ENCODE measurements around the gene GCK.

The GCK gene

DNA sequence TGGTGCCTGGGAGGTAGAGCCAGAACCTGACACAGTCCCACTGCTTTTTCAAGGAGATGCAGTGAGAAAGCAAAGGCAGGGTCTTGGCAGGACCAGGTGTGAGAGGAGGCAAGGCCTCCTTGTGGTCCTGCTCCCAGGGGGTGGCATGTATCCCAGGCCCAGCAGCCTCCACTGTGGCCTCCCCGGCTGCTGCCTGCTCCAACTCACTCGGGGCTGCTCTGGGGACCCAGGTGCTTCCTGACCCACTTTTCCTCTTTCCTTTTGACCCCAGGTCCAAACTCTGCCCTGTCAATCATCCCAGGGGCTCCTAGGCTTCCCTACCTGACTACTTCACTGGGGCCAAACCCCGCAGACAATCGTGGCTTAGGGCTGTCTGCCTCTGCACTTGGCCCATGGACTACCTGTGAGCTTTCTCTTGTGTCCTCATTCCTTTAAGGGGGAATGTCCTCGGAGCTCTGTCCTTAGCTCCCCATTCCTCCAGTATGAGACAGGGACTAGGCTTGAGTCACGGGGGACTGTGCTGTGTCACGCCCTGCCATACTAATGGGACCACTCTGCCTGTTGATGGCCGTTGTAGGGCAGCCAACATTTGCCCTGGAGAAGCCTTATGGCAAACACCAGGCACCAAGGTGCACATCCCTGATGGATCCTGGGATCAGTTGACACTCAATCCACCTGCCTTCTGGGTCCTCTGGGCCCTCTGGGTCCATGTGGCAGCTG lies 86.2 kb downstream of the GCK start:
- DNase-seq = no peak

DNA sequence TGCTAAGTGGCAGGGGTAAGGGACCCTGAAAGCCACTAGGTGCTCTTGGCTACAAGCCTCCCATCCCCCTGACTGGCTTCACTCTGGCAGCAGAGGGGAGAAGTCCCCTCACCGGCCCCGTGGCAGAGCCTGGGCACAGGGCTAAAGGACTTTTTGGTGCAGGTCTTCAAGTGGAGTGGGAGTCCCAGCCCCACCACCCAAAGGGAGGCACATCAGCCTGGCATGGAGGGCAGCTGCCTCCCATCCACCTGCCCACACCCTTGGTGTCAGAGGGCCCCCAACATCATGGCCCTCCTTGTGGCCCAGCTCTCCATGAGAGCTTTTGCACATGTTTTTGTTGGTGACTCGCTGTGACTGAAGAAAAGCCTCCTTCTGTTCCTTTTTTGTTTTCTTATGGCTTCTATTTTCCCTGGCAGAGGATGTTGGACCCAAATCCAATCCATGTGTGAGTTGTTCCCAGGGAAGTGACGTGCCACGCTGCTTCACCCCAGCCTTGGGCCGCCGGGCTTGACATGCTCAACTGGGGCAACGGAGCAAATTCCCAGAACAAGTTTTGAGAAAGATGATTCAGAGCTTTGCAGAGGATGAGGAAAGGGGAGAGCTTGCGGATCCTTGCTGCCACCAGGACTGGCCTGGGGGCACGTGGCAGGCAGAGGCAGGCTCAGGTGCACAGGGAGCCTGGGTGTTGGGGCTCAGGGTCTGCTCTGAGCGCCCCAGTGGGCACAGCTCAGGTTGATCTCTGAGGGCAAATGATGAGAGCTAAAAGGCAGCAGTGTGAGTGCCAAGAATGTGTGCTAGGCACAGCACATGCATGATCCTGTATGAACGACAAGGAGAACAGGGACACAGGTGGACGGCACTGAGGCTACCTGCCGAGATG lies 87.0 kb downstream of the GCK start:
- no peak for DNase-seq

- DNase-seq = no peak
Observed at GRCh38 chr7:44101303-44101965, 87.8 kb downstream of the GCK start.

DNA sequence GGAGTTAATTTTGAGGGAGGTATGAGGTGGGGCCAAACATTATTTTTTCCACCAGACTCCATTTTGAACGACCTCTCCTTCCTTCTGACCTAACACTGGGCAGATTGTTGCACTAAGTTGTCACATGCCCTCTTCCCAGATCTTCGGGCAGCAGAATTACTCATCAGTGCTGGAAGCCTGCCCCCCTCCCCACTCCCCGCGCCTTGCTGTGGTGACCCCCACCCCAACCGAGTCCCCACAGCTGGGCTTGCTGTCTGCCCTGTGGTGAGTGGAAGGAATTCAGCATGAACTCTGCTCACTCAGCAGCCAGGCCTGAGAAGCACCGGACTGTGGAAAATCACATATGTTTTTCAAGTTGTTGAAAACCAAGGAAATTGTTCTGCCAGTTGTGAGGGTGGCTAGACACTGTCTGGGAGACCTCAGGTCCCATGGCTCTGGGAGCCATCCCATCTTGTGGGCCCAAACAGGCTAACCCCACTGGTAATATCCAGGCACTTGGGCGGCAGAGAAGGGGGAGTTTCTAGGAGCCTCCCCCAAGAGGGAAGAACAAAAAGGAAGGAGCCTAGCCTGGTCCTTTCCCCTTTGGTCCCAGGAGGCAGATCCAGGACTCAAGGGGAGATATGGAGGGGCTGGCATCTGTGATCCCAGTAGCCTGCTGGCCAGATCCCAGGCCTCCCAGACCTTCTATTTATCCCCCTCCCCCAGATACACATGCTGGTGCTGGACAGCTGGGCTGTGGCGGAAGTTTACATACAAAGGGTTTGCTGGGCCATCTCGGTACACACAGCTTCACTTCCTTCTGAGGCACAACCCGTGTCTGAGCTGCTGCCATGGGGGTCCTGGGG lies 88.6 kb downstream of the GCK start:
- DNase-seq = no peak

DNA sequence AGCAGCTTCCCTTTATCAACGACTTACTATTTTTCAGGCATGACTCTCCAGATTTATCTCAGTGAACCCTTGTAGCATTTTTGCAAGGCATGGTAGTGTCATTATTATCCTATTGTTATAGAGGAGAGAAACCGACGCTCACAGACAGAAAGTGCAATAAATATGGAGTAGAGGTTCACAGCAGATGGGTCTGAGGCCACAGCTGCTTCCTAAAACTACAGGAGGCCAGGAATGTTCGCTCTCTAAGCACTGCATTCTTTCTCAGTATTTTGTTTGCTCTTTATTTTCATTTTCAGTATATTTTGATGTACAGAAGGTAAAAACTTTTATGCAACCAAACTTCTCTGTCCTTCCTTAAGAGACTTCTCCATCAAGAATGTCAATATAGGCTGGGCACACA lies 89.6 kb downstream of the GCK start:
- DNase-seq = no peak

GRCh38 chr7:44098092-44099068 lies 90.9 kb downstream of the GCK start:
- no peak for DNase-seq

DNA sequence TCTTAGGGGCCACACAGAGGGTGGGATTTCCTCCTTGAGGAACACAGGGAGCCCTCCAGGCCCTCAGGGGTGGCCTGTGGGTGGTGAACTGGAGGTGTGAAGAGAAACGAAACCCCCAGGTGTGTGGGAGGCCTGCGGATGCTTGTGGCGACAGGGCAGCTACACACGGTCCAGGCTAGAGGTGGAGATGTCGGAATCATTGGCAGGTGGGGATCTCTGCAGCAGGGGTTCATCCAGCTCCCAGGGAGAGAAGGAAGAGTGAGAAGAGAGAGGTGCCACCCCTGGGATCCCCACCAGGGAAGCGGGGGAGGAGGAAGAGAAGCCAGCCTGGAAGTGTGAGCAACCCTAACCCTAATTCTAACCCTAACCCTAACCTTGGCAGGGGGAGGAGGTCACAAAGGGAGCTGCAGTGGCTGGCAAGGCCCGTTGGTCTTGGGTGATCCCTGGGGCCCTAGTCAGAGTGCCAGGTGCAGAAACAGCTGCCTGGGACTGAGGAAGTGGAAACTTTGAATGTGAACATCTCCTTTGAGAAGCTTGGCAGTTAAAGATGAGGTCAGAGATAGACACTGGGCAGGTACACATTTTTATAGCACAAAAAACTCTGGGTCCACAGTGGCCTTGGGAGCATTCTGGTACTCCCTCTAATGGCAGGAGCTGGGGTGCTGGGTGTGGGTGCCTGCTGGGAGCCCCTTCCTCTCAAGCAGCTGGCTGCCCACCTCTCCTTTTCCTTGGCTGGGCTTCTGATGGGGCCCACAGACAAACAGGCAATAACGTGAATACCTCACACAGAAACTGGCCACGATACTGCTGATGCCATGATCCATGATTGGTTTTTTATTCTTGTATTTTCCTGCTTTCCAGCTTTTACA lies 91.9 kb downstream of the GCK start:
- DNase-seq = no peak

- no peak for DNase-seq
Observed at GRCh38 chr7:44096326-44096881, 92.8 kb downstream of the GCK start.

DNA sequence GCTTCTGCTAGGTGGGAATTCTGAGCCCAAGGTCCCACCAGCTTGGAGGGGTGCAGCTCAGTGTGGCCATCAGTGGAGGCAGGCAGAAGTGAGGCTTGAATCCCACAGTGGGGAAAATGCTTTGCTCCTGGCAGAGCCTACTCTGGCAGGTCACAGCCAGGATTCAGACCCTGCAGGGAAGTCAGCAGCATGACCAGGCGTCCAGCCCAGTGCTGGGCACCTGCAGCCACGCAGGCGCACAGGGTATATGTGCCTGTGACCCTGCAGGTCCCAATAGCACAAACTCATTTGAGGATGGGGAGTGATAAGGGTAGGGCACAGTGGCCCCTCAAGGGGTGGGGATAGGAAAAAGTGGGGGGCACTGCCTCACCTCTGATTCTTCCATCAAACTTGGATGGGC lies 93.5 kb downstream of the GCK start:
- no peak for DNase-seq

DNA sequence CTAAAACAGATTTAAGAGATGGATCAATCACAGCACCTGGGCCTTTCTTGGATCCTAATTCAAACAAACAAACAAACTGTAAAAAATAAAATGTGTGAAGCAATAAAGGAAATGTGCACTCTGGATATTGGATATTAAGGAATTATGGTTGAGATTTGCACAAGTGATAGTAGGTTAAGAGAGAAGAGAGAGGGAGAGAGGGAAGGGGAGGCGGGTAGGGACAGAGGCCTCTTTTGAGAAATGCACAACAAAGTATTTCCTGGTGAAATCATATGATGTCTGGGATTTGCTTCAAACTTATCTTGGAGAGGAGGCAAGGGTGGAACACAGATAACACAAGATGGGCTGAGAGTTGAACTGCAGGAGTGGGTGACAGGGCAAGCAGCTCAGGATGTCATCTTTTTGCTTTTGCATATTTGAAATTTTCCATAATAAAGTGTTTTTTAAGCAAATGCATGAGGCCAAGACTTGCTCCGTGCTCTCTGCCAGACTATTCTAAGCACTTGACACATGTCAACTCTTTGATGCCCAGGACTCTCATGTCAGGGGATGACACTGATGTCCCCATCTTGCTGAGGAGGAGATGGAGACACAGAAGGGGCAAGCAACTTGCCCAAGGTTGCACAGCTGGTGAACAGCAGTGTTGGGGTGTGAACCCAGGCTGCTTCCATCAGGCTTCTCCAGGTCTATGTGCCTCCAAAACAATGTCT lies 94.2 kb downstream of the GCK start:
- no peak for DNase-seq

DNA sequence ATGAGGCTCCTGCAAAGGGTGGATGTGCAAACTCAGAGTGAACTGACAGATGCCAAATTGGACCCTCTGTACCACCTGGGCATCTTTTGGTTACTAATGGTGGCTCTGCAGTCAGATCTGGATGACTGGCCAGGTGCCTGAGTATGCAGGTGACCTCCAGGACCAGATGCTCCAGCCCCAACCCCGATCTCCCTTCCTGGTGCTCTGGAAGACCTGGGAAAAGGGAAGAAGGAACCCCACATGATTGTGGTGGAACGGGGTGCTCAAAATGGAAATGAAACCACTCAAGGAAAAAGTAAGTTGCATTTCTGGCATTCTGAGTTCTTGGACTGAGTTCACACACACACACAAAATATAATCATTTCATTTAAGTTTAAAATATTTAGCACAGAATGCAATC lies 94.9 kb downstream of the GCK start:
- no peak for DNase-seq

Measured in retina (tissue), 1 donor.